ENCODE results near the gene SLC9A3.

DNA sequence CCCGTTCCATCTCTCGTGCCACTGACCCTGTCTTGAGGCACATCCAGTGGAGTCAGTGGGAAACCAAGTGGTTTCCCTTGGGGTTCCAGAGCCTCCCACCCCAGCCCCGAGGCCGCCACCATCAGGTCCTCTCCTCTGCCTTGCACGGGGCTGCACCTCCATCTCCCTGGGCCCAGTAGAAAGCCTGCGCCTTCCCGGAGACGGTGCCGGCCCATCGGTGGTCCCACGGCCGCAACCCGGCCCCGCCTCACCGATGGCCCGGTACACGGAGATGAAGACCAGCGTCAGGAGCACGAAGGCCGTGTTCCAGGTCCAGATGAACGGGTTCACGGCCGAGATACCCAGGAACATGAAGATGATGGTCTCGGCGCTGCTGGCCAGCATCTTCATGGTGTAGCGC lies 41.2 kb downstream of the SLC9A3 start:
- TF ChIP-seq CTCF (conservative IDR thresholded peaks at IDR 0.05) (no peak), ZFX (IDR thresholded peaks at IDR 0.05) (no peak)

Data from C4-2B (cell line).